Upper lobe of left lung (tissue), 6 donors: ENCODE results near the gene HPN. TPM values are rescaled to one million over a fixed set of nuclear protein-coding genes. Genes with fewer than 3 reads are reported as not detected.

Source experiments
- ATAC-seq, 2 donors: fragments of 200-7000 bp; cut with Tn5 transposase; one replicate each; pipeline ENCODE4 v1.9.1; 2022; ENCODE audit warnings: mild to moderate bottlenecking in 2 of 2, moderate library complexity in 2 of 2; ENCODE audit not compliant: low FRiP score in 2 of 2
- DNase-seq, 2 donors: peaks; one replicate each; pipeline ENCODE4 v3.0.0-alpha.2; 2019 to 2020
- H3K27ac ChIP-seq, 4 donors: fragments of 200-600 bp; sonication (generic); one replicate each; pipeline ENCODE4 v1.5.1; 2016 to 2019
- H3K27me3 ChIP-seq, 4 donors: fragments of 200-600 bp; sonication (generic); one replicate each; pipeline ENCODE4 v1.5.1; 2017 to 2019
- H3K36me3 ChIP-seq, 4 donors: fragments of 200-600 bp; sonication (generic); one replicate each; pipeline ENCODE4 v1.5.1; 2016 to 2019
- H3K4me1 ChIP-seq, 4 donors: fragments of 200-600 bp; sonication (generic); one replicate each; pipeline ENCODE4 v1.5.1; 2018 to 2019
- H3K4me3 ChIP-seq, 4 donors: fragments of 200-600 bp; sonication (generic); one replicate each; pipeline ENCODE4 v1.5.1; 2017 to 2019; ENCODE audit warnings: mild to moderate bottlenecking in 2 of 4, moderate library complexity in 1 of 4
- H3K9me3 ChIP-seq, 4 donors: fragments of 200-600 bp; sonication (generic); one replicate each; pipeline ENCODE4 v1.5.1; 2018 to 2019
- EP300 ChIP-seq, 4 donors: sonication (generic); formaldehyde crosslinking; IDR thresholded peaks; one replicate each; pipeline ENCODE4 v1.5.1; 2017; ENCODE audit warnings: antibody characterized with exemption in 4 of 4, control low read depth in 2 of 4
- POLR2A ChIP-seq, 4 donors: fragments of 450-650 bp; IDR thresholded peaks; one replicate each; pipeline ENCODE4 v1.5.1; 2016 to 2017; ENCODE audit warnings: antibody characterized with exemption in 4 of 4, mild to moderate bottlenecking in 2 of 4
- POLR2AphosphoS5 ChIP-seq, 2 donors: sonication (generic); formaldehyde crosslinking; IDR thresholded peaks; one replicate each; pipeline ENCODE4 v1.5.1; 2017; ENCODE audit warnings: antibody characterized with exemption in 2 of 2
- WGBS, 2 donors: methylation state at CpG; one replicate each; pipeline ENCODE4 v1.1.5; 2017 to 2018; 5-methylcytosine and 5-hydroxymethylcytosine counted together
- total RNA-seq, 6 donors: library from RNA; depleted of rRNA in 4 of 6; stranded (reverse); fragments of >200 nt in 4 of 6; gene quantifications; one replicate each; pipeline versions ENCODE4 v1.1.0 to v1.2.1, GENCODE V29; 2016 to 2021
- TF ChIP-seq, protein P1 (sequence below), 6 experiments: fragments of 450-650 bp in 4 of 6; fragments of 200-600 bp in 2 of 6; sonication (generic) in 2 of 6; IDR thresholded peaks; one replicate each; pipeline ENCODE4 v1.5.1; 2016 to 2019; ENCODE audit warnings: antibody characterized with exemption in 6 of 6
- donor health status: DM: no; HTN: no; CAD: no; lungs with moderate emphysema.
- donor health status: DM: no; HTN: yes; CAD: no; lungs with severe emphysema.

Gene HPN
- total RNA-seq, 6 donors from 2014 or later = 15.9 to 54.5 (median 41.1) TPM

DNA sequence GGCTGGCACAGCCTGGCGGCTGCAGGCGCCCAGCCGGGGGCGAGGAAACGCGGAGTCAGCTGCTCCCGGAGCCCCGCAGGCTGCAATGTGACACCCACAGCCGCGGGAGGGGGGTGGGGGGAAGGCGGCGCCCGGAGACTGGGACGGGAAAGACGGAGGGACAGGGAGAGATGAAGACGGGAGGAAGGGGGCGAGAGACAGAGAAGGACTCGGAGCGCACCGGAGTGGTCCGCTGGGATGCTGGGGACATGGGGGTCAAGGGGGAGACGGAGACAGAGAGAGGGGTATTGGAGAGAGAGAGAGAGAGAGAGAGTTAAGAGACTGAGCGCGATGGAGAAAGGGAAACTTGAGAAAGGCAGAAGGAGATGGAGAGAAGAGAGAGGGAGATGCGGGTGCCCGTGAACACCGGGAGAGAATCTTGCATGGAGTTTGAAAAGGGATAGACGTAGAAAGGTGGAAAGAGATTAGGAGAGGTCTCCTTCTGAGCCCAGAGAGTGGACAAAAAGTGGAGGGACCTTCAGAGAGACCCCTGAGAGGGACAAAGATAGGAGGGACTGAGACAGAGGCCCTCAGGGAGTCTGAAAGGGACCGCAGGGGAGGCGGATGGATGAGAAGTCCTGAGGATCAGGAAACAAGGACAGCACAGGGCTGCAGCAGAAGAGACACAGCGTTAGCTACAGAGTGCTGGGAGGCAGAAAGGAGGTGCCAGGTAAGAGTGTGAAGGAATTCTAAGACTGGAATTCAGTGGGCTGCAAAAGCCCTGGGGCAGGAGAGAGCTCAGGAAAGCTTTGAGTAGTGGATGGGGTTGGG is 10.2 kb upstream of the HPN start:
- 10 to 15% methylated on average over 25 to 31 of the region's 31 CpGs for WGBS, 2 donors
- Histone ChIP-seq H3K27ac (peak overlapping the region in 1 of 4 donors; percentile 52), H3K9me3 (no peaks in the 10 kb centered on the region), H3K27me3 (peaks cover 0 to 6% (median 0%) of the 10 kb centered on the region in 4 donors), H3K4me1 (peaks cover 13 to 25% (median 17%) of the 10 kb centered on the region in 4 donors), H3K36me3 (peaks cover 2 to 39% (median 20%) of the 10 kb centered on the region in 4 donors), H3K4me3 (peak overlapping the region; percentile 60 to 64 (median 60))
- ATAC-seq (no peak), DNase-seq (peak in 1 of 2 donors; percentile 88)
- TF ChIP-seq EP300 (IDR thresholded peaks at IDR 0.05) = no peak
- no peak for TF ChIP-seq POLR2A (IDR thresholded peaks at IDR 0.05)
- TF ChIP-seq, protein P1, sequence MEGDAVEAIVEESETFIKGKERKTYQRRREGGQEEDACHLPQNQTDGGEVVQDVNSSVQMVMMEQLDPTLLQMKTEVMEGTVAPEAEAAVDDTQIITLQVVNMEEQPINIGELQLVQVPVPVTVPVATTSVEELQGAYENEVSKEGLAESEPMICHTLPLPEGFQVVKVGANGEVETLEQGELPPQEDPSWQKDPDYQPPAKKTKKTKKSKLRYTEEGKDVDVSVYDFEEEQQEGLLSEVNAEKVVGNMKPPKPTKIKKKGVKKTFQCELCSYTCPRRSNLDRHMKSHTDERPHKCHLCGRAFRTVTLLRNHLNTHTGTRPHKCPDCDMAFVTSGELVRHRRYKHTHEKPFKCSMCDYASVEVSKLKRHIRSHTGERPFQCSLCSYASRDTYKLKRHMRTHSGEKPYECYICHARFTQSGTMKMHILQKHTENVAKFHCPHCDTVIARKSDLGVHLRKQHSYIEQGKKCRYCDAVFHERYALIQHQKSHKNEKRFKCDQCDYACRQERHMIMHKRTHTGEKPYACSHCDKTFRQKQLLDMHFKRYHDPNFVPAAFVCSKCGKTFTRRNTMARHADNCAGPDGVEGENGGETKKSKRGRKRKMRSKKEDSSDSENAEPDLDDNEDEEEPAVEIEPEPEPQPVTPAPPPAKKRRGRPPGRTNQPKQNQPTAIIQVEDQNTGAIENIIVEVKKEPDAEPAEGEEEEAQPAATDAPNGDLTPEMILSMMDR (IDR thresholded peaks at IDR 0.05) = no peak
- TF ChIP-seq POLR2AphosphoS5 (IDR thresholded peaks at IDR 0.05) = no peak

DNA sequence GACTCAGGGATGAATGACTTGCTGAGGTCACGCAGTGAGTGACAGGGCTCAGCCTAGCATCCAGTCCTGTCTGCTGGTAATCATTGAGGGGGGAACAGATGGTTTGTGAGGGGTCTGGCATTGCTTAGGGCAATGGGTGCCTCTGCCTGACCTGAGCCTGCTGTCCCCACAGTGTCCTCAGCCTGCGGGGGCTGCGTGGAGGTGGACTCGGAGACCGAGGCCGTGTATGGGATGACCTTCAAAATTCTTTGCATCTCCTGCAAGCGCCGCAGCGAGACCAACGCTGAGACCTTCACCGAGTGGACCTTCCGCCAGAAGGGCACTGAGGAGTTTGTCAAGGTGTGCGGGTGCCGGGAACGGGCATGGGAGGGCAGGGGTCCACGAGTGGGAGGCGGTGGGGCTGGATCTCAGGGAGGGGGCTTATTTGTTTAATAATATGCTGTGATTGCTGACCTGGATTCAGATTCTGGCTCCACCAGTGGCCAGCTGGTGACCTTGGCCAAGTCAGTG is 9.1 kb upstream of the HPN start:
- Histone ChIP-seq H3K4me3 (no peak overlapping the region), H3K4me1 (peaks cover 13 to 27% (median 20%) of the 10 kb centered on the region in 4 donors), H3K27me3 (peaks cover 0 to 6% (median 0%) of the 10 kb centered on the region in 4 donors), H3K27ac (no peak overlapping the region), H3K36me3 (peaks cover 0 to 30% (median 10%) of the 10 kb centered on the region in 4 donors), H3K9me3 (no peaks in the 10 kb centered on the region)
- ATAC-seq = no peak
- DNase-seq = no peak
- 91 to 93% methylated on average over 17 of the region's 17 CpGs for WGBS, 2 donors
- TF ChIP-seq EP300 (IDR thresholded peaks at IDR 0.05) (no peak), POLR2AphosphoS5 (IDR thresholded peaks at IDR 0.05) (no peak)

DNA sequence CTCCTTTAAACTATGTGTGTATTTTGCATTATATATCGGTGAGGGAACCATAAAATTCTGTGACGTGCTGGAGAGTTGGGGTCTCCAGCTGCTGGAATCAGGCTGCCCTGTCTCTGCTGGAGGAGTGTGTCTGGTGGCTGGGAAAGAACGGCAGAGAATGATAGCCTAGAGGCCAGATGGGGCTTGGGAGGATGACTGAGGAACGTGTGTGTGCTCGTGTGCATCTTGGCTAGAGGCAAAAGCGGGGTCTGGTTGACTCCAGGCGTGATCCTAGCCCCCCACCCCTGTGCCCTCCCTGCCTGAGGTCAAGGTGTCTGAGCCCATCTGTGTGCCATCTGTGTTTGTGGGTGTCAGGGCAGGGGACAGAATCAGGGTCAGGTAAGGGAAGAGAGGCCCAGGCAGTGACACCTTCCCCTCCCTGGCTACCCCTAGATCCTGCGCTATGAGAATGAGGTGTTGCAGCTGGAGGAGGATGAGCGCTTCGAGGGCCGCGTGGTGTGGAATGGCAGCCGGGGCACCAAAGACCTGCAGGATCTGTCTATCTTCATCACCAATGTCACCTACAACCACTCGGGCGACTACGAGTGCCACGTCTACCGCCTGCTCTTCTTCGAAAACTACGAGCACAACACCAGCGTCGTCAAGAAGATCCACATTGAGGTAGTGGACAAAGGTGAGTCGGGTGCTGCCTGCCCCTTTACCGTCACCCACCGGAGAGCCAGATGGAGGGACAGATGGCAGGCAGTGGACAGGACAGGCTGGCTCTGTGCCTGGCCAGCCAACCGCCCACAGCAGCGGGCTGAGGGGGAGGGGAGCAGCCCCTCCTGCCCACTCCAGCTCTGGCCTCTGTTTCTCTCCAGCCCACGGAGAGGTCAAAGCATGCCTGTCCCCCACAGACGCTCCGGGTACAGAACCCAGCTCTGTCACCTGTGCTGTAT is 8.2 kb upstream of the HPN start:
- ATAC-seq = no peak
- DNase-seq = no peak
- H3K27me3 ChIP-seq = peaks cover 0 to 6% (median 0%) of the 10 kb centered on the region in 4 donors
- H3K27ac ChIP-seq = no peak overlapping the region
- H3K9me3 ChIP-seq = no peaks in the 10 kb centered on the region
- H3K4me3 ChIP-seq = no peak overlapping the region
- 91 to 92% methylated on average over 29 to 30 of the region's 30 CpGs for WGBS, 2 donors
- peaks cover 20 to 36% (median 28%) of the 10 kb centered on the region in 4 donors for H3K4me1 ChIP-seq
- H3K36me3 ChIP-seq = peaks cover 0 to 20% (median 2%) of the 10 kb centered on the region in 4 donors
- TF ChIP-seq, protein P1 (IDR thresholded peaks at IDR 0.05) = no peak
- no peak for TF ChIP-seq POLR2A (IDR thresholded peaks at IDR 0.05)
- no peak for TF ChIP-seq POLR2AphosphoS5 (IDR thresholded peaks at IDR 0.05)
- TF ChIP-seq EP300 (IDR thresholded peaks at IDR 0.05) = no peak

DNA sequence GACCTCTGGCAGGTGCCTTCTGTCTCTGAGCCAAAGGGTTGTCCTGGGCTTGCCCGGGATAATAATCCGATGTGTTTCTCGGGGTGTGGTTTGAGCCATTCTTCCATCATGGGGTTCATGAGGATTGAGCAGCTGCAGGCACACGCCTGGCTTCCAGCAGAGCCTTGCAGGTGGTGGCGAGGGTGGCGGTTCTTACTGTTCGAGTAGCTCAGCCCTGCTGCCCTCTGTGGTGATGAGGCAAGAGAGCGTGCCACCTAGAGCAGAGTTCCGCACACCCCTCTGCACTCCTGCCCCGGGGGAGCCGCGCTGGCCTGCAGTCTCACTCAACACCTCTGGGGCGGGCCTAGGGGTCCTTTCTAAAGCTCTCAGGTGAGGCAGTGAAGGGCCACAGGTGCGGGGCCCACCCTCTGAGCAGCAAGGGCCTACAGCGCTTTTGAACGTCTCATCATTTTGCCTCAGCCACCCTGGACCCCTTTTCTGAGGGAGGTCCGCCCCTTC is 7.5 kb upstream of the HPN start:
- Histone ChIP-seq H3K27me3 (peaks cover 0 to 6% (median 0%) of the 10 kb centered on the region in 4 donors), H3K36me3 (peaks cover 0 to 19% (median 2%) of the 10 kb centered on the region in 4 donors), H3K4me3 (no peak overlapping the region), H3K27ac (no peak overlapping the region), H3K4me1 (peaks cover 25 to 43% (median 32%) of the 10 kb centered on the region in 4 donors), H3K9me3 (no peaks in the 10 kb centered on the region)
- DNase-seq = peak in 1 of 2 donors; percentile 73
- WGBS, 2 donors = 93 to 95% methylated on average over 15 to 17 of the region's 17 CpGs
- TF ChIP-seq EP300 (IDR thresholded peaks at IDR 0.05) = no peak
- no peak for TF ChIP-seq POLR2AphosphoS5 (IDR thresholded peaks at IDR 0.05)
- TF ChIP-seq POLR2A (IDR thresholded peaks at IDR 0.05) = no peak
- TF ChIP-seq, protein P1 (IDR thresholded peaks at IDR 0.05) = no peak
- ATAC-seq = no peak
